ENCODE data around the gene IFT74. TPM values are rescaled to one million over a fixed set of nuclear protein-coding genes. Genes with fewer than 3 reads are reported as not detected.
"Not testable (repeated sequence)": the region's sequence is repeated elsewhere in the genome, so short reads cannot be mapped to it uniquely, and the experiment has no call there.

The IFT74 gene
- total RNA-seq, 1 experiment from 2014 or later, result 17.8 TPM

DNA sequence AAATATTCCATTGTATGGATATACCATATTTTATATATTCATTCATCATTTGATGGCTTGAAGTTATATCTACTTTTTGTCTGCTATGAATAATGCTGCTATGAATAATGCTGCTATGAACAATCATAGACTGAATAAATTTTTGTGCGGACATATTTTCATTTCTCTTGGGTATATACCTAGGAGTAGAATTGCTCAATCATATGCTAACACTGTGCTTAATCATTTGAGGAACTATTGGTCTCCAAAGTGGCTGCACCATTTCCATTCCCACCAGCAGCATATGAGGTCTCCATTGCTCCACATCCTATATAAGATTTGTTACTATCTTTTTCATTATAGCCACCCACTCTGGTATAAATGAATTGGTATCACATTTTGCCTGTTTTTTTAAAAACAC, 134.5 kb downstream of the IFT74 start:
- POLR2A ChIA-PET (ENCODE audit: unreplicated experiment), result no interaction called here
- TF ChIP-seq EZH2 (IDR thresholded peaks at IDR 0.05; ENCODE audit: low read depth), result no peak
- TF ChIP-seq, protein P1, sequence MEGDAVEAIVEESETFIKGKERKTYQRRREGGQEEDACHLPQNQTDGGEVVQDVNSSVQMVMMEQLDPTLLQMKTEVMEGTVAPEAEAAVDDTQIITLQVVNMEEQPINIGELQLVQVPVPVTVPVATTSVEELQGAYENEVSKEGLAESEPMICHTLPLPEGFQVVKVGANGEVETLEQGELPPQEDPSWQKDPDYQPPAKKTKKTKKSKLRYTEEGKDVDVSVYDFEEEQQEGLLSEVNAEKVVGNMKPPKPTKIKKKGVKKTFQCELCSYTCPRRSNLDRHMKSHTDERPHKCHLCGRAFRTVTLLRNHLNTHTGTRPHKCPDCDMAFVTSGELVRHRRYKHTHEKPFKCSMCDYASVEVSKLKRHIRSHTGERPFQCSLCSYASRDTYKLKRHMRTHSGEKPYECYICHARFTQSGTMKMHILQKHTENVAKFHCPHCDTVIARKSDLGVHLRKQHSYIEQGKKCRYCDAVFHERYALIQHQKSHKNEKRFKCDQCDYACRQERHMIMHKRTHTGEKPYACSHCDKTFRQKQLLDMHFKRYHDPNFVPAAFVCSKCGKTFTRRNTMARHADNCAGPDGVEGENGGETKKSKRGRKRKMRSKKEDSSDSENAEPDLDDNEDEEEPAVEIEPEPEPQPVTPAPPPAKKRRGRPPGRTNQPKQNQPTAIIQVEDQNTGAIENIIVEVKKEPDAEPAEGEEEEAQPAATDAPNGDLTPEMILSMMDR (conservative IDR thresholded peaks at IDR 0.05), result no peak

GRCh38 chr9:27092496-27092895, 136.3 kb downstream of the IFT74 start:
- H2AFZ ChIP-seq; DNase-seq; H4K20me1 ChIP-seq (ENCODE audit: insufficient read depth); H3K27me3 ChIP-seq (ENCODE audit: insufficient read depth, low read depth); POLR2A ChIA-PET (ENCODE audit: unreplicated experiment); H3K9me3 ChIP-seq (ENCODE audit: insufficient read depth, low read depth); H3K36me3 ChIP-seq (ENCODE audit: low read depth); H3K4me1 ChIP-seq (replicated peaks; ENCODE audit: insufficient read depth); H3K79me2 ChIP-seq (ENCODE audit: low read depth); intact Hi-C loops (cut with micrococcal nuclease; ENCODE audit: unreplicated experiment); H3K27ac ChIP-seq; H3F3A ChIP-seq (ENCODE audit: insufficient read depth, low read depth); CTCF ChIA-PET; BruUV-seq (replicated peaks); H3K4me3 ChIP-seq; H3K9me2 ChIP-seq (ENCODE audit: insufficient read depth); H3K4me2 ChIP-seq: not testable (repeated sequence)

More for the DNA sequence above, 134.5 kb downstream of the IFT74 start:
- CTCF ChIA-PET, result no interaction called here
- Histone ChIP-seq H3K9me3 (ENCODE audit: insufficient read depth, low read depth) (no peaks in the 10 kb centered on the region), H4K20me1 (ENCODE audit: insufficient read depth) (no peaks in the 10 kb centered on the region), H3K79me2 (ENCODE audit: low read depth) (no peaks in the 10 kb centered on the region), H3K4me3 (no peak overlapping the region), H3K4me2 (no peak overlapping the region), H3K27me3 (ENCODE audit: insufficient read depth, low read depth) (no peaks in the 10 kb centered on the region), H3K4me1 (replicated peaks; ENCODE audit: insufficient read depth) (no peaks in the 10 kb centered on the region), H3K9me2 (ENCODE audit: insufficient read depth) (no peaks in the 10 kb centered on the region), H3F3A (ENCODE audit: insufficient read depth, low read depth) (no peaks in the 10 kb centered on the region), H2AFZ (no peak overlapping the region), H3K36me3 (ENCODE audit: low read depth) (no peaks in the 10 kb centered on the region), H3K27ac (no peak overlapping the region)
- BruUV-seq (replicated peaks), result no TSS peak
- intact Hi-C loops (cut with micrococcal nuclease; ENCODE audit: unreplicated experiment), result no loop called here
- DNase-seq, result no peak

GRCh38 chr9:27093384-27094067, 137.3 kb downstream of the IFT74 start:
- H3K27me3 ChIP-seq (ENCODE audit: insufficient read depth, low read depth); H3K4me1 ChIP-seq (replicated peaks; ENCODE audit: insufficient read depth); H4K20me1 ChIP-seq (ENCODE audit: insufficient read depth); H3K36me3 ChIP-seq (ENCODE audit: low read depth); H3K9me2 ChIP-seq (ENCODE audit: insufficient read depth); intact Hi-C loops (cut with micrococcal nuclease; ENCODE audit: unreplicated experiment); BruUV-seq (replicated peaks); H3K27ac ChIP-seq; H3F3A ChIP-seq (ENCODE audit: insufficient read depth, low read depth); H2AFZ ChIP-seq; H3K9me3 ChIP-seq (ENCODE audit: insufficient read depth, low read depth); H3K4me3 ChIP-seq; DNase-seq; POLR2A ChIA-PET (ENCODE audit: unreplicated experiment); H3K79me2 ChIP-seq (ENCODE audit: low read depth); H3K4me2 ChIP-seq; CTCF ChIA-PET: not testable (repeated sequence)

DNA sequence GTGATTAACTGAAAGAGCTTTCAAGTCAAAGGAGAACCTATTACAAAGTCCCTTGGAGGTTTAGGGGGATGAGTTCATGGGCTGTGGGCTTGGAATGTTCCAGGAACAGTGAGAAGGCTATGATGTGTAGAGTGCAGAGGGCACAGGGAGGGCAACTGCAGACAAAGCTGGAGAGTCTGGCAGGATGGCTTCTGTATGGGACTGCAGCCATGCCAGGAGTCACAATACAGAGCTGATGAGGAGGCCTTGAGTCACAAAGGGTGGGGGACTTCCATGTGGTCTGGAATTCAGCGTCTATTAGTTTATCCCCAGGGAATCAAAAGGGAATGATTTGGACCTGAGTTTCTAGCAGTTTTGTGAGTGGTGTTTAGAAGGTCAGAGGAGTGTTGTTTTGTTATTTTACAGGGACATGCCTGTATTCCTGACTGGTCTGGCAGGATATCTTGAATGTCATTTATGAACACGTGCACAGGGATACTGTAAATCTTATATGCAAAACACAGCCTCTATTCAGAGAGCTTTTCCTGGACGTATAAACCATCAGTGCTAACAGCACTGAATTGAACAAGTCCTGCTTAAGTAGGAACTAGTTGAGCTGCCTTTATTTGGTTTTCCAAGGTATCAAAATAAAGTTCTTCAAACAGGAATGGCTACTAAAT, 138.6 kb downstream of the IFT74 start:
- Histone ChIP-seq H4K20me1 (ENCODE audit: insufficient read depth) (no peaks in the 10 kb centered on the region), H3K9me3 (ENCODE audit: insufficient read depth, low read depth) (no peaks in the 10 kb centered on the region), H3K4me2 (no peak overlapping the region), H2AFZ (no peak overlapping the region), H3K79me2 (ENCODE audit: low read depth) (no peaks in the 10 kb centered on the region), H3K27ac (no peak overlapping the region), H3F3A (ENCODE audit: insufficient read depth, low read depth) (no peaks in the 10 kb centered on the region), H3K36me3 (ENCODE audit: low read depth) (no peaks in the 10 kb centered on the region), H3K27me3 (ENCODE audit: insufficient read depth, low read depth) (no peaks in the 10 kb centered on the region), H3K9me2 (ENCODE audit: insufficient read depth) (no peaks in the 10 kb centered on the region), H3K4me1 (replicated peaks; ENCODE audit: insufficient read depth) (no peaks in the 10 kb centered on the region), H3K4me3 (no peak overlapping the region)
- DNase-seq, result peak in 1 of 2 experiments; percentile 31
- no peak for TF ChIP-seq EZH2 (IDR thresholded peaks at IDR 0.05; ENCODE audit: low read depth)
- TF ChIP-seq, protein P1 (conservative IDR thresholded peaks at IDR 0.05), result no peak
- POLR2A ChIA-PET (ENCODE audit: unreplicated experiment), result interaction anchor here (0.7 kb wide), 1 partner anchor 378 kb away, joined by 12 read pairs; no protein-coding TSS in a partner anchor
- intact Hi-C loops (cut with micrococcal nuclease; ENCODE audit: unreplicated experiment), result no loop called here
- BruUV-seq (replicated peaks), result no TSS peak
- CTCF ChIA-PET, result no interaction called here

All from PC-9 (cell line).